Stimulated activated CD4-positive, alpha-beta T cell treated with anti-CD3 and anti-CD28 coated beads, Interleukin-15, amount 100 ng/mL, for 1 hour (primary cell): Measurements from ENCODE around the gene TRAF3.
"Not testable (repeated sequence)": the region's sequence is repeated elsewhere in the genome, so short reads cannot be mapped to it uniquely, and the experiment has no call there.

ENCODE experiments used
- DNase-seq, 2 donors: peaks; one replicate each; pipeline ENCODE4 v3.0.0-alpha.2; 2020; ENCODE audit warnings: low read depth in 1 of 2, low spot score in 1 of 2

TRAF3 gene

GRCh38 chr14:102804858-102805257, 27.6 kb downstream of the TRAF3 start:
- no peak for DNase-seq

GRCh38 chr14:102805371-102805891, 28.2 kb downstream of the TRAF3 start:
- no peak for DNase-seq

GRCh38 chr14:102805941-102806340, 28.7 kb downstream of the TRAF3 start:
- no peak for DNase-seq

GRCh38 chr14:102806447-102806846, 29.2 kb downstream of the TRAF3 start:
- no peak for DNase-seq

- DNase-seq = no peak
Measured at GRCh38 chr14:102807013-102807406, 29.8 kb downstream of the TRAF3 start.

GRCh38 chr14:102809870-102810269, 32.6 kb downstream of the TRAF3 start:
- DNase-seq = no peak

GRCh38 chr14:102810523-102810922, 33.3 kb downstream of the TRAF3 start:
- no peak for DNase-seq

- DNase-seq = no peak
Measured at GRCh38 chr14:102811254-102811963, 34.2 kb downstream of the TRAF3 start.

- DNase-seq = no peak
Measured at GRCh38 chr14:102811971-102812370, 34.7 kb downstream of the TRAF3 start.

GRCh38 chr14:102813691-102814090, 36.4 kb downstream of the TRAF3 start:
- no peak for DNase-seq

GRCh38 chr14:102817318-102817717, 40.1 kb downstream of the TRAF3 start:
- no peak for DNase-seq

- DNase-seq = no peak
Measured at GRCh38 chr14:102817942-102818940, 41.0 kb downstream of the TRAF3 start.

GRCh38 chr14:102819176-102819628, 42.0 kb downstream of the TRAF3 start:
- DNase-seq = peak in 1 of 2 donors; percentile 53

GRCh38 chr14:102819747-102820330, 42.6 kb downstream of the TRAF3 start:
- DNase-seq = no peak

- DNase-seq = no peak
Measured at GRCh38 chr14:102821252-102821651, 44.0 kb downstream of the TRAF3 start.

GRCh38 chr14:102822311-102822863, 45.1 kb downstream of the TRAF3 start:
- peak in 1 of 2 donors; percentile 14 for DNase-seq

- not testable (repeated sequence) for DNase-seq
Measured at GRCh38 chr14:102822887-102823286, 45.6 kb downstream of the TRAF3 start.

GRCh38 chr14:102823546-102823945, 46.3 kb downstream of the TRAF3 start:
- no peak for DNase-seq

- DNase-seq = no peak
Measured at GRCh38 chr14:102824832-102825231, 47.6 kb downstream of the TRAF3 start.

- no peak for DNase-seq
Measured at GRCh38 chr14:102825307-102826095, 48.3 kb downstream of the TRAF3 start.
